ENCODE data around the gene FAM209B. TPM values are rescaled to one million over a fixed set of nuclear protein-coding genes. Genes with fewer than 3 reads are reported as not detected.

The FAM209B gene
- total RNA-seq, 1 experiment from 2014 or later, result 0.92 TPM

DNA sequence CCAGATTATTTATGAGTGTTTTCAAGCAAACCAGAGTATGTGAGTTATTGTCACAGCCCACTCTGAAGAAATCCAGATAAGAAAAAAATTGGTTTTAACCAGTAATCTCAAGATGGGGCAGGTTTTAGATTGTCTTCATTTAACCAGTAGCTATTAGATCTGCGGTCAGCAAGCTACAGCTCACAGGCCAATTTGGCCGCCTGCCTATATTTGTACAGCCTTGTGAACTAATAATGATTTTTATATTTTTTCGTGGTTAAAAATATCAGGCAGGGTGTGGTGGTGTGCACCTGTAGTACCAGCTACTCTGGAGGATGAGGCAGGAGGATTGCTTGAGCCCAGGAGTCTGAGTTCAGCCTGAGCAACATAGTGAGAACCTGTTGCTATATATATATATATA, 5.0 kb downstream of the FAM209B start:
- no peak overlapping the region for H3K4me2 ChIP-seq (ENCODE audit: insufficient read depth, insufficient read length, low read length)
- H3K9me3 Mint-ChIP-seq, result no peaks in the 10 kb centered on the region
- H3K4ac ChIP-seq (ENCODE audit: low read depth, low read length), result no peak overlapping the region
- no peaks in the 10 kb centered on the region for H3K27me3 Mint-ChIP-seq (ENCODE audit: low read depth)
- TF ChIP-seq CTCF (conservative IDR thresholded peaks at IDR 0.05), result no peak
- H4K8ac ChIP-seq (replicated peaks; ENCODE audit: insufficient read length, low read depth, low read length), result no peak overlapping the region
- no peak overlapping the region for H4K91ac ChIP-seq (ENCODE audit: insufficient read length, low read depth, low read length)
- H2AK5ac ChIP-seq (ENCODE audit: insufficient read length, low read length), result no peak overlapping the region
- no peak overlapping the region for H3K18ac ChIP-seq (ENCODE audit: insufficient read length, low read depth, low read length)
- no peaks in the 10 kb centered on the region for H3K79me2 ChIP-seq (ENCODE audit: insufficient read depth, low read length)
- no peaks in the 10 kb centered on the region for H3K79me1 ChIP-seq (ENCODE audit: insufficient read depth, low read depth, low read length, poor library complexity, severe bottlenecking)
- no peak overlapping the region for H2BK120ac ChIP-seq (ENCODE audit: low read depth, low read length, poor library complexity, severe bottlenecking)
- H3K9me3 ChIP-seq (ENCODE audit: control insufficient read depth, low read depth, low read length), result no peaks in the 10 kb centered on the region
- no peak overlapping the region for H3K14ac ChIP-seq (ENCODE audit: insufficient read depth, low read length)
- H3T11ph ChIP-seq (ENCODE audit: low read length), result no peak overlapping the region
- H3K23me2 ChIP-seq (ENCODE audit: insufficient read length, low read depth, low read length, poor library complexity, severe bottlenecking), result no peaks in the 10 kb centered on the region
- no peak overlapping the region for H2BK20ac ChIP-seq (ENCODE audit: low read depth, low read length, poor library complexity, severe bottlenecking)
- no peak overlapping the region for H4K5ac ChIP-seq (ENCODE audit: insufficient read length, low read depth, low read length)
- WGBS (ENCODE audit: extremely low coverage, insufficient read length, low lambda C conversion rate), result no CpG with 5 or more reads among the region's 3 CpGs
- no peak overlapping the region for H3K9ac ChIP-seq (ENCODE audit: extremely low read depth, insufficient read length, low read length)
- H2AFZ ChIP-seq (ENCODE audit: low read length), result no peak overlapping the region
- no peak overlapping the region for H2BK12ac ChIP-seq (ENCODE audit: insufficient read length, low read depth, low read length)
- H3K36me3 Mint-ChIP-seq (ENCODE audit: insufficient read depth in 1 of 3, low read depth in 3 of 3), result no peaks in the 10 kb centered on the region
- DNase-seq, result no peak
- H3K27me3 ChIP-seq (ENCODE audit: insufficient read depth, low read length), result no peaks in the 10 kb centered on the region
- H2BK5ac ChIP-seq (ENCODE audit: insufficient read length, low read length), result no peak overlapping the region
- H3K4me1 Mint-ChIP-seq, result no peaks in the 10 kb centered on the region
- no peak overlapping the region for H2BK15ac ChIP-seq (ENCODE audit: low read depth, low read length)
- H3K27ac Mint-ChIP-seq, result no peak overlapping the region
- H3K56ac ChIP-seq (ENCODE audit: insufficient read length, low read depth, low read length), result no peak overlapping the region
- no peak overlapping the region for H3K23ac ChIP-seq (ENCODE audit: insufficient read length, low read depth, low read length)
- no peak overlapping the region for H3K27ac ChIP-seq (ENCODE audit: insufficient read length, low read depth, low read length)
- H4K20me1 ChIP-seq (ENCODE audit: control insufficient read depth, insufficient read depth, insufficient read length), result no peaks in the 10 kb centered on the region
- H3K4me1 ChIP-seq (ENCODE audit: insufficient read depth, low read length), result no peaks in the 10 kb centered on the region
- no peak overlapping the region for H3K4me3 Mint-ChIP-seq
